Stimulated activated CD4-positive, alpha-beta T cell treated with anti-CD3 and anti-CD28 coated beads, TNF-alpha, amount 100 ng/mL, for 4 hours (primary cell): ENCODE results near the gene ADK.
A peak's percentile ranks its signal among the peaks of the same experiment; 100 is the strongest.
"Not testable (repeated sequence)": the region's sequence is repeated elsewhere in the genome, so short reads cannot be mapped to it uniquely, and the experiment has no call there.

Experiments used
- DNase-seq, 3 experiments: peaks; one replicate each; pipeline ENCODE4 v3.0.0-alpha.2; 2020; ENCODE audit warnings: low read depth in 3 of 3

The ADK gene

GRCh38 chr10:74179111-74179710 is 28.2 kb downstream of the ADK start:
- no peak for DNase-seq

GRCh38 chr10:74186678-74187077 is 35.7 kb downstream of the ADK start:
- DNase-seq = no peak

- no peak for DNase-seq
Measured at GRCh38 chr10:74187237-74187636, 36.2 kb downstream of the ADK start.

GRCh38 chr10:74188617-74189016 is 37.6 kb downstream of the ADK start:
- not testable (repeated sequence) for DNase-seq

- DNase-seq = no peak
Measured at GRCh38 chr10:74189999-74190421, 39.0 kb downstream of the ADK start.

GRCh38 chr10:74190494-74190893 is 39.5 kb downstream of the ADK start:
- DNase-seq = no peak

GRCh38 chr10:74194545-74194944 is 43.5 kb downstream of the ADK start:
- DNase-seq = no peak

GRCh38 chr10:74194999-74195398 is 44.0 kb downstream of the ADK start:
- DNase-seq = no peak

GRCh38 chr10:74199315-74199714 is 48.3 kb downstream of the ADK start:
- DNase-seq = no peak

GRCh38 chr10:74202356-74202755 is 51.3 kb downstream of the ADK start:
- DNase-seq = no peak

GRCh38 chr10:74206746-74207145 is 55.7 kb downstream of the ADK start:
- DNase-seq = no peak

- DNase-seq = no peak
Measured at GRCh38 chr10:74207691-74208480, 56.9 kb downstream of the ADK start.

- DNase-seq = no peak
Measured at GRCh38 chr10:74208997-74209396, 58.0 kb downstream of the ADK start.

GRCh38 chr10:74213019-74213418 is 62.0 kb downstream of the ADK start:
- no peak for DNase-seq

GRCh38 chr10:74213571-74214162 is 62.6 kb downstream of the ADK start:
- peak; percentile 13 to 22 (median 22) for DNase-seq

- DNase-seq = not testable (repeated sequence)
Measured at GRCh38 chr10:74217110-74217509, 66.1 kb downstream of the ADK start.

GRCh38 chr10:74222467-74222866 is 71.4 kb downstream of the ADK start:
- DNase-seq = not testable (repeated sequence)

- no peak for DNase-seq
Measured at GRCh38 chr10:74223755-74224529, 72.9 kb downstream of the ADK start.

- DNase-seq = no peak
Measured at GRCh38 chr10:74227697-74228424, 76.8 kb downstream of the ADK start.

- DNase-seq = no peak
Measured at GRCh38 chr10:74231375-74231774, 80.4 kb downstream of the ADK start.

GRCh38 chr10:74233281-74233680 is 82.3 kb downstream of the ADK start:
- no peak for DNase-seq

GRCh38 chr10:74234569-74234968 is 83.5 kb downstream of the ADK start:
- no peak for DNase-seq
